ENCODE results near the gene CDH23. TPM values are rescaled to one million over a fixed set of nuclear protein-coding genes. Genes with fewer than 3 reads are reported as not detected.

The CDH23 gene
- total and polyA plus RNA-seq, 9 of the 15 experiments (the other 6 are each of a cell fraction or from before 2014, with no cell fraction given) = 0.18 to 1.2 (median 0.47) TPM

DNA sequence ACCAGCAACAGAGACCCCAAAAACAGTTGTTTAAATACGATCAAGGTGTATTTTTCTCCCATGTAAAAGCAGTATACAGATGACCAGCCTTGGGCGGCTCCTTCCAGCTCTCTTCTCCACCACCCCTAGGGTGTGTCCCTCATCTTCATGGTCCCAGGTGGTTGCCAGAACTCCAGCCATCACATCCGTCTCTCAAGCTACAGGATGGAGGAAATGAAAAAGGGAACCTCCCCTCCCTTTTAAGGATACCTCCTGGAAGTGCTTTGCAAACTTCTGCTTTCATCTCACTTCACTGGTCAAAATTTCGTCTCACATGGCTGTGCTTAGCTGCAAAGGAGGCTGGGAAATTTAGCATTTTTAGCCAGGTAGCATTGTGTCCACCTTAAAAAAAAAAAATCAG is 263.6 kb downstream of the CDH23 start (continued):
- TF ChIP-seq CEBPZ (IDR thresholded peaks at IDR 0.05; ENCODE audit: borderline replicate concordance, low read depth, low read length) (no peak), CBX1 (IDR thresholded peaks at IDR 0.05; ENCODE audit: low read depth) (peak; percentile 70; the same call in 1 of the 2 replicates), HLTF (IDR thresholded peaks at IDR 0.05) (peak; percentile 82), ADNP (tag; IDR thresholded peaks at IDR 0.05) (peak; percentile 69), ZNF354B (CRISPR knock-in tag; IDR thresholded peaks at IDR 0.05) (no peak), ZNF57 (CRISPR knock-in tag; IDR thresholded peaks at IDR 0.05) (no peak), PTBP1 (IDR thresholded peaks at IDR 0.05; ENCODE audit: low read depth, low read length) (0 out of 2 replicates have a peak, but pooled peaks have one; percentile 41), CBFA2T2 (conservative IDR thresholded peaks at IDR 0.05) (no peak), CCAR2 (IDR thresholded peaks at IDR 0.05; ENCODE audit: low read depth, low read length) (no peak), TAL1 (IDR thresholded peaks at IDR 0.05) (no peak), ZNF124 (CRISPR knock-in tag; IDR thresholded peaks at IDR 0.05) (no peak), HNRNPLL (IDR thresholded peaks at IDR 0.05; ENCODE audit: low read depth, low read length, poor library complexity, severe bottlenecking) (no peak), FOXP1 (CRISPR knock-in tag; IDR thresholded peaks at IDR 0.05) (no peak), ILF3 (IDR thresholded peaks at IDR 0.05; ENCODE audit: borderline replicate concordance) (no peak), POLR3G (IDR thresholded peaks at IDR 0.05; ENCODE audit: extremely low read depth, insufficient read length, insufficient replicate concordance) (no peak), ZNF253 (CRISPR knock-in tag; conservative IDR thresholded peaks at IDR 0.05) (no peak), BDP1 (IDR thresholded peaks at IDR 0.05; ENCODE audit: insufficient read depth, insufficient read length) (no peak), NR2C1 (IDR thresholded peaks at IDR 0.05) (no peak), NR2C1 (tag; IDR thresholded peaks at IDR 0.05) (no peak), NCOA2 (IDR thresholded peaks at IDR 0.05; ENCODE audit: partially characterized antibody in 2 of 2) (no peak), ZNF175 (CRISPR knock-in tag; IDR thresholded peaks at IDR 0.05; ENCODE audit: low read depth) (no peak), U2AF2 (optimal IDR thresholded peaks at IDR 0.05; ENCODE audit: low read depth, low read length) (no peak), MYBL2 (IDR thresholded peaks at IDR 0.05; ENCODE audit: low read depth) (no peak), MYBL2 (CRISPR knock-in tag; IDR thresholded peaks at IDR 0.05; ENCODE audit: borderline replicate concordance) (no peak), ZBTB2 (IDR thresholded peaks at IDR 0.05) (no peak), SMARCA5 (IDR thresholded peaks at IDR 0.05) (peak; percentile 86; the same call in 1 of the 2 replicates), HMG20B (CRISPR knock-in tag; IDR thresholded peaks at IDR 0.05) (no peak)
- TF ChIP-seq, protein P1, sequence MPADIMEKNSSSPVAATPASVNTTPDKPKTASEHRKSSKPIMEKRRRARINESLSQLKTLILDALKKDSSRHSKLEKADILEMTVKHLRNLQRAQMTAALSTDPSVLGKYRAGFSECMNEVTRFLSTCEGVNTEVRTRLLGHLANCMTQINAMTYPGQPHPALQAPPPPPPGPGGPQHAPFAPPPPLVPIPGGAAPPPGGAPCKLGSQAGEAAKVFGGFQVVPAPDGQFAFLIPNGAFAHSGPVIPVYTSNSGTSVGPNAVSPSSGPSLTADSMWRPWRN (IDR thresholded peaks at IDR 0.05; ENCODE audit: low read depth) = no peak
